CD4-positive, alpha-beta T cell treated with Interleukin-6 at 100 ng/mL for 8 hours (primary cell): ENCODE results near the gene CTSC.

Experiments used
- DNase-seq: peaks from one replicate; pipeline ENCODE4 v3.0.0-alpha.2; 2020; ENCODE audit warnings: mixed read lengths, low spot score

The CTSC gene

GRCh38 chr11:88317536-88317935 lies 20.0 kb downstream of the CTSC start:
- no peak for DNase-seq

- no peak for DNase-seq
Observed at GRCh38 chr11:88315981-88316441, 21.5 kb downstream of the CTSC start.

- no peak for DNase-seq
Observed at GRCh38 chr11:88315015-88315414, 22.5 kb downstream of the CTSC start.

GRCh38 chr11:88313441-88313840 lies 24.1 kb downstream of the CTSC start:
- DNase-seq, result no peak

- DNase-seq, result no peak
Observed at GRCh38 chr11:88312628-88313027, 24.9 kb downstream of the CTSC start.

- DNase-seq, result no peak
Observed at GRCh38 chr11:88310246-88310645, 27.3 kb downstream of the CTSC start.

GRCh38 chr11:88308576-88308975 lies 29.0 kb downstream of the CTSC start:
- DNase-seq, result no peak

GRCh38 chr11:88307749-88308425 lies 29.6 kb downstream of the CTSC start:
- no peak for DNase-seq

GRCh38 chr11:88306785-88307184 lies 30.8 kb downstream of the CTSC start:
- DNase-seq, result no peak

GRCh38 chr11:88305430-88305829 lies 32.1 kb downstream of the CTSC start:
- DNase-seq, result no peak

GRCh38 chr11:88304352-88304751 lies 33.2 kb downstream of the CTSC start:
- DNase-seq, result no peak

- no peak for DNase-seq
Observed at GRCh38 chr11:88303037-88303436, 34.5 kb downstream of the CTSC start.

GRCh38 chr11:88301488-88302140 lies 35.9 kb downstream of the CTSC start:
- DNase-seq, result no peak

- no peak for DNase-seq
Observed at GRCh38 chr11:88300888-88301487, 36.5 kb downstream of the CTSC start.

- no peak for DNase-seq
Observed at GRCh38 chr11:88297863-88298262, 39.7 kb downstream of the CTSC start.

GRCh38 chr11:88297421-88297820 lies 40.1 kb downstream of the CTSC start:
- DNase-seq, result no peak

- no peak for DNase-seq
Observed at GRCh38 chr11:88295028-88295427, 42.5 kb downstream of the CTSC start.

- no peak for DNase-seq
Observed at GRCh38 chr11:88293931-88294330, 43.6 kb downstream of the CTSC start.

GRCh38 chr11:88292171-88292843 lies 45.2 kb downstream of the CTSC start:
- DNase-seq, result no peak

- no peak for DNase-seq
Observed at GRCh38 chr11:88288560-88288959, 49.0 kb downstream of the CTSC start.

- no peak for DNase-seq
Observed at GRCh38 chr11:88284336-88285050, 53.0 kb downstream of the CTSC start.
